ENCODE results near the gene KAT8. TPM values are rescaled to one million over a fixed set of nuclear protein-coding genes. Genes with fewer than 3 reads are reported as not detected.

Gene KAT8
- total and polyA plus RNA-seq, 9 of the 15 experiments (the other 6 are each of a cell fraction or from before 2014, with no cell fraction given) = 10.0 to 98.5 (median 76.4) TPM

DNA sequence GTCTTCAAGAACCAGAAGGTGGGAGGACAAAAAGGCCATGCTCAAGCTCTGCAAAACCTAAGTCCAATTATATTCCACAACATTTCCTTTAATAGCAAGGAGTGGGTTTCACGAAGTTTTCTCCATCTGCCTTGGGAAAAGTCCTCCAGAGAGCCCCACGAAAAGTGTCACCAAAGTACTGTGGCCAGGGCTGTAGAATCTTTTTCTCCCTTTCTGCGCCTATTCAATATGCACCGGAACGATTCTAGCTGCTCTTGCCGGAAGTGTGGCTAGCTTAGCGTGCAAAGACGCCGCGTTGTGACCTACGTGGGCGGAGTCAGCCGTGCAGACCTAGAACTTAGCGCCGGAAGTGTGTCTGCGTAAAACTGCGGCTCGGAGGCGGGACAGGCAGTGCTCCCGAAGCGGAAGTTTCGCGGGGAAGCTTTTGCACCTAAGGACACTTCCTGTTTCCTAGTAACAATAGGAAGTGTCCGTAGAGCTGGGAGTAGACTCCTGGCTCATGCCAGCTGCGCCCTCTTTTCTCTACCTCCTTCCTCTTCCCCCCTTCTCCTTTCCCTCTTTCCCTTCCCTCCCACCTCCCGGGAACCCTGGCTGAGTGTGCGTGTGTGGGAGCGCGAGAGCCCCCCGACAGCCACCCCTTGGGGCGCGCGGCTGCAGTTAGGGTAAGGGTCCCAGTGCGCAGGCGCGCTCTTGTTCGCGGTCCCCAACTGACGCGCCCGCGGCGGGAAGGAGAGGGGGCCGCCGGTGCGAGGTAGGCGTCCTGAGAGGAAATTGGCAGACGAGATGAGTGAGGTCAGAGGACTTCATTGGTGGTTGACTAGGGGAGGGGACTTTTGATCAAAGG lies 43.3 kb upstream of the KAT8 start, which contains the start of the genes ZNF646 and ZNF668 (continued):
- TF ChIP-seq, protein P1, sequence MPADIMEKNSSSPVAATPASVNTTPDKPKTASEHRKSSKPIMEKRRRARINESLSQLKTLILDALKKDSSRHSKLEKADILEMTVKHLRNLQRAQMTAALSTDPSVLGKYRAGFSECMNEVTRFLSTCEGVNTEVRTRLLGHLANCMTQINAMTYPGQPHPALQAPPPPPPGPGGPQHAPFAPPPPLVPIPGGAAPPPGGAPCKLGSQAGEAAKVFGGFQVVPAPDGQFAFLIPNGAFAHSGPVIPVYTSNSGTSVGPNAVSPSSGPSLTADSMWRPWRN (IDR thresholded peaks at IDR 0.05; ENCODE audit: low read depth) = peak; percentile 37; the same call in 1 of the 2 replicates
- TF ChIP-seq NR2C2 (CRISPR knock-in tag; IDR thresholded peaks at IDR 0.05) (peak; percentile 82; the same call in 1 of the 2 replicates), NR2C2 (tag; IDR thresholded peaks at IDR 0.05) (peak; percentile 97), SAP30 (IDR thresholded peaks at IDR 0.05; ENCODE audit: borderline replicate concordance, insufficient read depth, low read depth, low read length, poor library complexity, severe bottlenecking) (peak; percentile 42), MEIS2 (IDR thresholded peaks at IDR 0.05; ENCODE audit: partially characterized antibody) (peak; percentile 10), TEAD1 (CRISPR knock-in tag; IDR thresholded peaks at IDR 0.05) (peak; percentile 30 to 82; a peak in 2 of 4 replicates), FOXK2 (conservative IDR thresholded peaks at IDR 0.05 in 1 of 2, IDR thresholded peaks at IDR 0.05 in 1 of 2; ENCODE audit: low read depth in 2 of 2) (peak; percentile 96 to 98), HNRNPK (IDR thresholded peaks at IDR 0.05; ENCODE audit: low read depth, low read length, poor library complexity, severe bottlenecking) (no peak), PHB2 (IDR thresholded peaks at IDR 0.05; ENCODE audit: low read depth) (no peak), JUNB (CRISPR knock-in tag; conservative IDR thresholded peaks at IDR 0.05) (no peak), ZNF274 (IDR thresholded peaks at IDR 0.05; ENCODE audit: borderline replicate concordance, low read depth, low read length) (no peak), BRF1 (IDR thresholded peaks at IDR 0.05; ENCODE audit: borderline replicate concordance, extremely low read depth, insufficient read length) (no peak), MCM7 (IDR thresholded peaks at IDR 0.05) (no peak), GABPB2 (CRISPR knock-in tag; conservative IDR thresholded peaks at IDR 0.05) (no peak), NR2F6 (CRISPR knock-in tag; IDR thresholded peaks at IDR 0.05) (no peak)
- TF ChIP-seq, protein P2, sequence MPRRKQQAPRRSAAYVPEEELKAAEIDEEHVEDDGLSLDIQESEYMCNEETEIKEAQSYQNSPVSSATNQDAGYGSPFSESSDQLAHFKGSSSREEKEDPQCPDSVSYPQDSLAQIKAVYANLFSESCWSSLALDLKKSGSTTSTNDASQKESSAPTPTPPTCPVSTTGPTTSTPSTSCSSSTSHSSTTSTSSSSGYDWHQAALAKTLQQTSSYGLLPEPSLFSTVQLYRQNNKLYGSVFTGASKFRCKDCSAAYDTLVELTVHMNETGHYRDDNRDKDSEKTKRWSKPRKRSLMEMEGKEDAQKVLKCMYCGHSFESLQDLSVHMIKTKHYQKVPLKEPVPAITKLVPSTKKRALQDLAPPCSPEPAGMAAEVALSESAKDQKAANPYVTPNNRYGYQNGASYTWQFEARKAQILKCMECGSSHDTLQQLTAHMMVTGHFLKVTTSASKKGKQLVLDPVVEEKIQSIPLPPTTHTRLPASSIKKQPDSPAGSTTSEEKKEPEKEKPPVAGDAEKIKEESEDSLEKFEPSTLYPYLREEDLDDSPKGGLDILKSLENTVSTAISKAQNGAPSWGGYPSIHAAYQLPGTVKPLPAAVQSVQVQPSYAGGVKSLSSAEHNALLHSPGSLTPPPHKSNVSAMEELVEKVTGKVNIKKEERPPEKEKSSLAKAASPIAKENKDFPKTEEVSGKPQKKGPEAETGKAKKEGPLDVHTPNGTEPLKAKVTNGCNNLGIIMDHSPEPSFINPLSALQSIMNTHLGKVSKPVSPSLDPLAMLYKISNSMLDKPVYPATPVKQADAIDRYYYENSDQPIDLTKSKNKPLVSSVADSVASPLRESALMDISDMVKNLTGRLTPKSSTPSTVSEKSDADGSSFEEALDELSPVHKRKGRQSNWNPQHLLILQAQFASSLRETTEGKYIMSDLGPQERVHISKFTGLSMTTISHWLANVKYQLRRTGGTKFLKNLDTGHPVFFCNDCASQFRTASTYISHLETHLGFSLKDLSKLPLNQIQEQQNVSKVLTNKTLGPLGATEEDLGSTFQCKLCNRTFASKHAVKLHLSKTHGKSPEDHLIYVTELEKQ (CRISPR knock-in tag; IDR thresholded peaks at IDR 0.05) = no peak
- TF ChIP-seq, protein P3, sequence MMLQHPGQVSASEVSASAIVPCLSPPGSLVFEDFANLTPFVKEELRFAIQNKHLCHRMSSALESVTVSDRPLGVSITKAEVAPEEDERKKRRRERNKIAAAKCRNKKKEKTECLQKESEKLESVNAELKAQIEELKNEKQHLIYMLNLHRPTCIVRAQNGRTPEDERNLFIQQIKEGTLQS (IDR thresholded peaks at IDR 0.05) = no peak
- TF ChIP-seq, protein P3 (CRISPR knock-in tag; conservative IDR thresholded peaks at IDR 0.05) = peak; percentile 66; the same call in 1 of the 2 replicates
- TF ChIP-seq, protein P4, sequence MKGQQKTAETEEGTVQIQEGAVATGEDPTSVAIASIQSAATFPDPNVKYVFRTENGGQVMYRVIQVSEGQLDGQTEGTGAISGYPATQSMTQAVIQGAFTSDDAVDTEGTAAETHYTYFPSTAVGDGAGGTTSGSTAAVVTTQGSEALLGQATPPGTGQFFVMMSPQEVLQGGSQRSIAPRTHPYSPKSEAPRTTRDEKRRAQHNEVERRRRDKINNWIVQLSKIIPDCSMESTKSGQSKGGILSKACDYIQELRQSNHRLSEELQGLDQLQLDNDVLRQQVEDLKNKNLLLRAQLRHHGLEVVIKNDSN (CRISPR knock-in tag; IDR thresholded peaks at IDR 0.05) = no peak
- TF ChIP-seq, protein P5, sequence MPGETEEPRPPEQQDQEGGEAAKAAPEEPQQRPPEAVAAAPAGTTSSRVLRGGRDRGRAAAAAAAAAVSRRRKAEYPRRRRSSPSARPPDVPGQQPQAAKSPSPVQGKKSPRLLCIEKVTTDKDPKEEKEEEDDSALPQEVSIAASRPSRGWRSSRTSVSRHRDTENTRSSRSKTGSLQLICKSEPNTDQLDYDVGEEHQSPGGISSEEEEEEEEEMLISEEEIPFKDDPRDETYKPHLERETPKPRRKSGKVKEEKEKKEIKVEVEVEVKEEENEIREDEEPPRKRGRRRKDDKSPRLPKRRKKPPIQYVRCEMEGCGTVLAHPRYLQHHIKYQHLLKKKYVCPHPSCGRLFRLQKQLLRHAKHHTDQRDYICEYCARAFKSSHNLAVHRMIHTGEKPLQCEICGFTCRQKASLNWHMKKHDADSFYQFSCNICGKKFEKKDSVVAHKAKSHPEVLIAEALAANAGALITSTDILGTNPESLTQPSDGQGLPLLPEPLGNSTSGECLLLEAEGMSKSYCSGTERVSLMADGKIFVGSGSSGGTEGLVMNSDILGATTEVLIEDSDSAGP (CRISPR knock-in tag; IDR thresholded peaks at IDR 0.05) = no peak
